HG02981 (cell line): ENCODE measurements around the gene RALA.

Source experiments
- ATAC-seq: cut with Tn5 transposase; IDR thresholded peaks from one replicate; pipeline ENCODE4 v1.9.1; 2021; ENCODE audit warnings: mild to moderate bottlenecking, moderate library complexity; ENCODE audit not compliant: unreplicated experiment

The RALA gene, protein sequence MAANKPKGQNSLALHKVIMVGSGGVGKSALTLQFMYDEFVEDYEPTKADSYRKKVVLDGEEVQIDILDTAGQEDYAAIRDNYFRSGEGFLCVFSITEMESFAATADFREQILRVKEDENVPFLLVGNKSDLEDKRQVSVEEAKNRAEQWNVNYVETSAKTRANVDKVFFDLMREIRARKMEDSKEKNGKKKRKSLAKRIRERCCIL

DNA sequence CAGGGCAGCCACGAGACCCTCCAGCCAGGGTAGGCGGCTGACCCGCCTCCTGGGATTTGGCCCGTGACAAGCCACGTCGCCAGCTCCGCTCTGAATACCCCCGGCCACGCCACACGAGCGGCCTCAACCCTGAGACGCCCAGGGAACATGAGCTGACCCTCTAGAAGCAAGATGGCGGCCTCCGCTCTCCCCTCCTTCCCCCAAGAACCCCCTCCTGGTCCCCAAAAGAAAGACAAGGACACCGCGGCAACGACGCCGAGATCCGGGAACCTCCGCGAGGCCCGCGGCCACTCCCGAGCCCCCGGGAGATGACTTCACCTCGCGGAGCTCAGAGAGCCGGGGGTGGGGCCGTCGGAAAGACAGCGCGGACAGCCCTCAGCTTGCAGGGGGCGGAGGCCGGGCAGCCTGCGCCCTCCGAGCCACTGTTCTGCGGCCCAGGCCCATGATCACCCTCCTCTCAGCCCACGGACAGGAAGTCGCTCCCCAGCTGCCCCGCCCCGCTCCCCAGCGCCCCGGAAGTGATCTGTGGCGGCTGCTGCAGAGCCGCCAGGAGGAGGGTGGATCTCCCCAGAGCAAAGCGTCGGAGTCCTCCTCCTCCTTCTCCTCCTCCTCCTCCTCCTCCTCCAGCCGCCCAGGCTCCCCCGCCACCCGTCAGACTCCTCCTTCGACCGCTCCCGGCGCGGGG, at the start of gene RALA:
Gene RALA (plus strand): TSS at position 526 of the 685 bp plus-strand sequence. CDS start 63,096 bp downstream, outside the sequence.
- ATAC-seq, result peak; percentile 93

DNA sequence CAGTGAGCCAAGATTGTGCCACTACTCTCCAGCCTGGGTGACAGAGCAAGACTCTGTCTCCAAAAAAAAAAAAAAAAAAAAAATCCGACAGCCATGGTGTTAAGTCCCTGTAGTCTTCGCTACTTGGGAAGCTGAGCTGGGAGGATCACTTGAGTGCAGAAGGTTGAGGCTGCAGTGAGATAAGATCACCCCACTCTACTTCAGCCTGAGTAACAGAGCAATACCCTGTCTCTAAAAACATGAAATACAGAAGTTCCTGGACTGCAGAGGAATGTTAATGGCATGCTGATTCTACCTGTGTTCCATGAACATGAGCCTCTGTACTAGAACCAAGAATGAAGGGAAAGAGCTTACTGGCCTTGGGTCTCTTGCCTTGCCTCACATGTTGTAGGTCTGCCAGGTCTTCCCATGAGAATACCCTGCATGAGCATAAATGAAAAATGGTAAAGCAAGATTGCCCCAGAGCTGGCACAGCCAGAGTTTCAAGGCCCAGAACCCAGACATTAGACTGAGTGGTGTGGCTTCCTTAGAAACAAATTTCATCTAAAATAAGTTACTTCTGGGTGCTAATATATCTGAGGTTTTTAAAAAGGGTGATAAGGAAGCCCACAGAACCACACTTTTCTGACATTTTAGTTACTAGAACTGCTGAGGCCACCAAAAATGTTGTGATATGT, 48.6 kb upstream of the RALA start:
- ATAC-seq, result no peak

DNA sequence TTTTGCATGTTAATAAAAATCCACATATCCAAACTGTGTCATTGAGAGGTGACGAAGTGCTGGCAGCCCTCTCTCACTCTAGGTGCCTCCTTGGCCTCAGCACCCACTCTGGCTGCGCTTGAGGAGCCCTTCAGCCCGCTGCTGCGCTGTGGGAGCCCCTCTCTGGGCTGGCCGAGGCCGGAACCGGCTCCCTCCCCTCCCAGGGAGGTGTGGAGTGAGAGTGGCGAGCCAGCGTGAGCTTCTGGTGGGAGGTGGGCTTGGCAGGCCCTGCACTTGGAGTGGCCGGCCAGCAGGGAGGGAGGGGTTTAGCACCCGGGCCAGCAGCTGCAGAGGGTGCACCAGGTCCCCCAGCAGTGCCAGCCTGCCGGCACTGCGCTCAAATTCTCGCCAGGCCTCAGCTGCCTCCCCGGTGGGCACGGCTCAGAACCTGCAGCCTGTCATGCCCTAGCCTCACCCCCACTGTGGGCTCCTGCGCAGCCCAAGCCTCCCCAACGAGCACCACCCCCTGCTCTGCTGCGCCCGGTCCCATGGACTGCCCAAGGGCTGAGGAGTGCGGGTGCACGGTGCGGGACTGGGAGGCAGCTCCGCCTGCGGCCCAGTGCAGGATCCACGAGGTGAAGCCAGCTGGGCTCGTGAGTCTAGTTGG, 46.0 kb upstream of the RALA start:
- ATAC-seq, result no peak

DNA sequence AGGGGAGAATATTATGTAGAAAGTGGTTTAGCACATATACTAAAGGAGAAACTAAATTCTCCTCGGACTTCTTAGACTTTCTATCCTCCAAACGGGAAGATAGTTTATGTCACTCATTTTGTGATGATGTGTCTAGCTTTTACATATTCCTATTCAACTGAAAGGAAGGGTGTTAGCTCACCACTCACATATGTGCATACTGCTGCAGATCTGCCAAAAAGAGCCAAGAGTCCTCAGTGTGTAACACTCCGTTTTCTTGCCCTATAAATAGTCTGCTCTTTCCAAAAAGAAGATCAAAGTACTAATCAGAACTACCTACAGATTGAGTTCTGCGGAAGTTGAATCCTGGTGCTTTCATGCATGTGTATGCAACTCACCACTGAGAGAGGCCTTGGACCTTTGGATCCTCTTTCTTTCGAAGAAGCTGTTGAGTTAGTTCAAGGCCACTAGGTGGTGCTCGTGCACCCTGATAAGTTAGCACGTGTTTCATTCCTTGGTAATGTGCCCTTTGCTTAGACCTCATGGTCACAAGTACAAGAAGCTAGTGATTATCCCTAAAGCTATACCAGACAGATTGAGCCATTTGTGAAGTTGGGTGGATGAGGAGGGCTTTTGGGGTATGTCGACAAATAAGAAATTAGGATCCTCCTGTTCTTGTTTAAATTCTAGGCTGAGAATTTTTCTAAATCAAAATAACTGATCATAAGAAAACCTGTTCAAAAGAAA, 43.1 kb upstream of the RALA start:
- ATAC-seq, result peak; percentile 90

DNA sequence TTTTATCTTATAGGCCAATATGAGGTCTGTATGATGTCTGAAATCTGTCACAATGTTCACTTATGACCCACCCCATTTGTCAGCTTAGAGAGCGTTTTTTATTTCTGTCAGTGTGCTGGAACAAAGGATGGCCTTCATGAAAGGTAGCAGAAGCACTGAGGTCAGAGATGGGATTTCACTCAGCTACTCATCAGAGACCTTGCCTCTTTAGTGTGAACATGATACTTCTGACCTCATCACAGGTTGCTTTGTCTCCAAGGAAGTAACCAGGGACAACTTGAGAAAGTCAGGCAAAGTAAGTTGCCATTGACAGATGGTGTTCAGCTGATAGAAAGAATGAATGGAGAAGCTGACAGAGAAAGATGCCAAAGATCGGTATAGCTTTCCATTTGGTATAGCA, 40.8 kb upstream of the RALA start:
- ATAC-seq, result no peak

DNA sequence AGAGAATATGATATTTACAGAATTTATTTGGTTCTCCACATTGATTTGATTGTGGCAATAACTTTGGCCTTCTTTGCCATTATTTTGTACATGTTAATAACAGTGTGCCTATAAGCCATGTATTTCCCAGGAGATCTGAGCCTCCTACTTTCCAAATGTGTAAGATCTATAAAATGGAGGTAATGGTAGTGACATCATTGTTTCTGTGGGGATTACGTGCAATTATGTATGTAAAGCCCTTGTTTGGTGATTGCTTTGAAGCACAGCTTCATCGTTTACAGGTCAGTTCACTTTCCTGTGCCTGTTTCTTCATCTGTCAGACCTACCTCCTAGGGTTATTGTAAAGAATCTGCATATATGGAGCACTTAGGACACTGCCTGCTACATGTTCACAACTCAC, 39.8 kb upstream of the RALA start:
- no peak for ATAC-seq

DNA sequence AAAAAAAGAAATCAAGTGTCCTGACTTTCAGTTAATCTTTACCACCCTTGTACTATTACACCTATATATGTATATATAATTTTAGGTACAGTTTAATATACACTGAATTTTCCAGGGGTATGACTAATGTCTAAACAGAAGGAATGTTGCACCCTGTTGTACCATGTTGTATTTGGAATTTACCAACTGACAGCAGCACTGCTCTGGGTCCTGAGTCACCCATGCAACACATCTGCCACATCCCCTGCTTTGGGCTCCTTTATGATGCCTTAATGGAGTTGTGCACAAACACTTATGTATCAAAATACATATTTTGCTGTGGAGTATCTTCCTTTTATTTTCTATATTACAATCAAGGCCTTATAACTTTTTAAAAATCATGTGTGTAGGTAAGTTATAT, 36.0 kb upstream of the RALA start:
- ATAC-seq, result no peak

DNA sequence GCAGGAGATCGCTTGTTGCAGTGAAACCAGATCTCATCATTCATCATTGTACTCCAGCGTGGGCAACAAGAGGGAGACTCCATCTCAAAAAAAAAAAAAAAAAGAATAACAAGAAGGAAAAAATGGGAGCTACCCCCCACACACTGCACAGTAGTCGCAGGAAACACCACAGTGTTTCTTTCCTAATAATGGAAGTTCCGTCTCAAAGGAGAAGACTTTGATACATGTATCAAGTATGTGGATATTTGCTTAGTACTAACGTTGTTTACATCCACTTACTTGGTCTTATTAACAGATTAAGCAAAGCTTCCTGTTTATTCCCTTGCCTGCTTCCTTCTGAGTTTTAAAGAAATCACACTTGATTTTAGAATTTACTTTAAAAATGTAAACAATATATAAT, 35.0 kb upstream of the RALA start:
- no peak for ATAC-seq

DNA sequence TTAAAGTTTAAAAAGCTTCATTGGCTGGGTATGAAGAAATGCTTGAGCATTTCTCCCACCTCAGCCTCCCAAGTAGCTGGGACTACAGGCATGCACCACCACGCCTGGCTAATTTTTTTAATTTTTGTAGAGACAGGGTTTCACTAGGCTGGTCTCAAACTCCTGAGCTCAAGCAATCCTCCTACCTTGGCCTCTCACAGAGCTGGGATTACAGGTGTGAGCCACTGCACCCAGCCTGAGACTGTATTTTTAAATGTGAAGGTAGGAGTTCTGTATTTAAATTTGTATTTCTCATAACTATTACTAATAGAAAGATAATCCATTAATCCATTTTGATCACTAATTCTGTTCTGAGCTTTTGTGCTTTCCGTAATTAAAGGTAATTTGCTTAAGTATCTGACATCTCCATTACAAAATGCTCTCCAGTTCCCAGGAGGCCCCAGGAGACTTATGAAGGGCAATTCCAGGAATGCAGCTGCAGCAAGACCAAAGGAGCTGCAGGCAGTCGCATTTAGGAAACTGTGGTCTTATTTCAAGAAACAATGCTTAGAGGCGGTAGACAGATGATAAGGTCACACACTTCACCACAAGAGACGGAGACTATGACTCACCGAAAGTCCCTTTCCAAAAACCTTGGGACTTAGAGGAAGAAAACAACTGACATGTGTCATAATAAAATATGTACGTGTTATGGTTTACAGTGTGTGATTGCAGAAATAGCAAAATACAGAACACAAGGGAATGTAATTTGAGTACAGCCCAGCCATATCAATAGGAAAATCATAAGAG, 33.9 kb upstream of the RALA start:
- peak; percentile 95 for ATAC-seq

DNA sequence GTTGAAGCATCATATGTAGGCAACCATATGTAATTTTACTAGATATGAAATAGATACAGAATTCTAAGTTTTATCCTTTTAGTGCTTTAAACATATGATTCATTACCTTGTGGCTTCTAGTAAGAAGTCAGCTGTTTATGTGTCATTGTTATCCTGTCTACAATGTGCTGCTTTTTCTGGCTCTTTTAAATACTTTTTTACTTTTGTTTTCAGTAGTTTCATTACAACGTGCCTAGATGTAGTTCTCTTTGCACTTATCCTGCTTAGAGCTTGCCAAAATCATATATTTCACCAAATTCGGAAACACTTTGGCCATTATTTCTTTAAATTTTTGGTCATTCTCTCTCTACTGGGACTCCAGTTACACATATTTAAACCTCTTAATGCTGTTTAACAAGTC, 30.8 kb upstream of the RALA start:
- ATAC-seq, result no peak

DNA sequence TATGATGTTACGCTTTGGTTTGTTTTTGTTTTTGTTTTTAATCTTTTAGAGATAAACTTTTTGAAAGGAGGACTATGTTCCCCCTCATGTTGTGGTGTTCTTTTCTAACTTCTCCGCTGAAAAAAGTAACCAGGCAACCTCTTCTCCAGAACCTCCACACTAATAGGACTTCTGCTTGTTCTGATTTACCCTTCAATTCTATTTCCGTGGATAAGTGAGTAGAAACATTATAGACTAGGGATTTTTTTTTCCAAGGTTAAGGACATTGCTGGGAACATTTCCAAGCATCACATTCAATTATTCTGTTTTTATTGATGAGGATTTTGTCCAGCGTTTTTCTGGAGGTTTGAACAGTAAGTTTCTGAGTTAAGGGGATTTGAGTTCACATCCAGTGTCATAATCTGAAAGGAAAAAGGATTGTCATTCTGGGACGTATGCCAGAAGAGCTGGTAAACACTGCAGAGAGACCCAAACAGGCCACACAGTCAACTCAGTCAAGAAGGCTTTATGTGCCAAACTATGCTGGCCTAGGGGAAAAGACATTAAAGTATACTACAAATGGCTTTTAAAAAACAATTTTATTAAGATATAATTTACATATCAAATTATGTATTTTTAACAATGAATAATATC, 28.3 kb upstream of the RALA start:
- no peak for ATAC-seq

DNA sequence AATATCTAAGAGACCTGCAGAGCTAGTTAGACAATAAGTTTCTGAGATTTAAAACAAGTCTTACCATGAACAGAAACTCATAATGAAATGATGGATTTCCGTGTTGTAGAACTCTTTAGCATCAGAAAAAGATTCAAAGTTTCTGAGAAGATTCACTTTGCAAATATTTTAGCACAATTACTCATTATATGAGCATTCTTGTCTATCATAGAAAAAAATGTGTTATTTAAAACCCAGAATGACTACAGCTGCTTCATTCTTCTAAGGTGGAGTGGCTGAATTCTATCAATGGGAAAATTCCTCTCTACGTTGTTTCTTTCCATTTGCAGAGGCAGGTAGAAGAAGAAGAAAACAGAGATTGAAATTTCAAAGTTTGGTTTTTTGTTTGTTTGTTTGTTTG, 21.0 kb upstream of the RALA start:
- ATAC-seq, result no peak

DNA sequence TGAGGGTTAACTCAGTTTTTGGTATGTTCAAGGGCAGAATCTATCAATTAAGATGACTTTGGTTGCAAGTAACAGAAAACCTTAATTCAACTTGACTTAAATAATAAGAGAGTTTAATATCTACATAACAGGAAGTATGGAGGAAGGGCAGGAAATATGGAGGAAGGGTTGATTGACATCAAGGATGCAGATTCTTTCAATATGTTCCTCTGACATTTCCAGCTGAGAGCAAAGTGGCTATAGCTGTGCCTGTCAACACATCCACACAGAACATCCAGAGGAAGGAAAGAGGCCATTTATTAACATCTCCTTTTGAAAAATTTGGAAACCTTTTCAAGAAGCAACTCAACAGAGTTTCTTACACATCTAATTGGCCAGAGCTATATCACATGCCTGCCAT, 19.4 kb upstream of the RALA start:
- ATAC-seq, result no peak

DNA sequence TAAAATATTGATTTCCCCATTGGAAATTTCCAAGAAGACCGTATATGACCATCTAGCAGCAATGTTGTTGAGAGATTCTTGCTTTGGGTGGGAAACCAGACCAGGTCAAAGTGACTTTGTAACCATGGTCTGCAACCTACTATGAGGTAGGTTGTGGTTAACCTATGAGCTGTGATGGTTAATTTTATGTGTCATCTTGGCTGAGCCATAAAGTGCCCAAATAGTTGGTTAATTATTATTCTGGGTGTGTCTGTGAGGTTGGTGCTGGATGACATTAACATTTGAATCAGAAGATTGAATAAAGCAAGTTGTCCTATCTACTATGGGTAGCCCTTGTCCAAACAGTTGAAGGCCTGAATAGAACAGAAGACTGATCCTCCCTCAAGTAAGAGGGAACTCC, 18.3 kb upstream of the RALA start:
- ATAC-seq, result peak; percentile 86

DNA sequence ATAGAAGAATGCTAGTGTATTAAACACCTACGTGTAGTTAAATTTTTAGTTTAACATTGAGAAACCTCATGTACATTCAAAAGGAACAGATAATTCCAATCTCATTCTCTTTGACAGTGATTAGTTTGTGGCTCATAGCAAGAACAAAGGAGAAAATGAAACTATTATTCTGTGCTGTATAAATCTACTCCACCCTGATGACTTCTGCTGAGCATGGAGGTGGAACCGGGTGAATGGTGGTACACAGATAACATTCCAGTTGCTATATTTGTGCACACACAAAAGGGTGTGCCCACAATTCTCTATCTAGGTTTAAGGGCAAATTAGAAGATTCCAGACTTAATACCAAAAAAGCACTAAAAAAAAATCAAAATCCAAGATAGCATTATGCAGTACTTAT, 17.0 kb upstream of the RALA start:
- no peak for ATAC-seq

DNA sequence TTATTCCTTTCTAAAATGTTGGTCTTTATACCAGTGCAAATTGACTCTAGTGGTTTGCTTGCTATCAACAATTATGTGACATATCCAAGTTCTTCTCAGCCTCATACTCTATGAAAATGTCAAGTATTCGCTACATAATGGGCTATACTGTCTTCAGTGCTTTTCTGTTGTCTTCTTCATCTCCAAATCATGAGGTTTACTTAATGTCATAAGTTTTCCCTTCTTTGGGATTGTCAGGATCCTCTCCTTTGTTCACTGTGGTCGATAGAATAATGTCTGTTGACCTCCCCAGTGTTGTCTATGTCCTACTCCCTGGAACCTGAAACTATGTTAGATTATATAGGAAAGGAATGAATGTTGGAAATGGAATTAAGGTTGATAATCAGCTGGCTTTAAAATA, 16.4 kb upstream of the RALA start:
- ATAC-seq, result no peak

DNA sequence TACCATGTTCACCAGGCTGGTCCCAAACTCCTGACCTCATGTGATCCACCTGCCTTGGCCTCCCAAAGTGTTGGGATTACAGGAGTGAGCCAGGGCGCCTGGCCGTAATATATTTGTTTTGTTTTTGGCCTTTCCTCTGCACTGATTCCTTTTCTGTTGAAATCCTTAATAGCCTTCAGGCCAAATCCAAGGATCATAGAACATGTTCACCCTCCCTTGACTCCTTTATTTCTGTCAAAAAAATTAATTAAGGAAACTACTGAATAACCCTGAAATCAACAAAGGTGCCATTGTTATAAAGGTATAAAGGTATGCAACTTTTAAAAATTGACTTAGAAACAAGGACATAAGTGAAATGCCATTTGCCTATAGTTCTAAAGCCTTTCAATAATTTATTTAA, 15.5 kb upstream of the RALA start:
- ATAC-seq, result no peak

DNA sequence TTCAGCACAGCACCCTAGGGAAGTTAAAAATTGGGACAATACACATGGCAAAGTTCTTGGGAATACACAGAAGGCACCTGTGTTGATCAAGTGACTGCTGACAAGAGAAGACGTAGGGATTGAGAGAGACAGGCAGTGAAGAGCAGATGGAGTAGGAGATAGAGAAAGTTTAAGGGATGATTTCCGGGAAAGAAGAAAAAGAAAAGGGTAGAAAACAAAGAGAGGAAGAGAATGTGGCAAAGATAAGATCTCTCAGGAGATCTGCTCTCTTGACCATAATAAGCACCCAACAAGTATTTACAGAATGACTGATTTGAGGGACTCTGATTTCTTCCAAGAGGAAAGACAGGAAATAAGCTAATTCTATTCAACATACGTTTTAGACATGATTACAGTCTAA, 15.1 kb upstream of the RALA start:
- ATAC-seq, result no peak

DNA sequence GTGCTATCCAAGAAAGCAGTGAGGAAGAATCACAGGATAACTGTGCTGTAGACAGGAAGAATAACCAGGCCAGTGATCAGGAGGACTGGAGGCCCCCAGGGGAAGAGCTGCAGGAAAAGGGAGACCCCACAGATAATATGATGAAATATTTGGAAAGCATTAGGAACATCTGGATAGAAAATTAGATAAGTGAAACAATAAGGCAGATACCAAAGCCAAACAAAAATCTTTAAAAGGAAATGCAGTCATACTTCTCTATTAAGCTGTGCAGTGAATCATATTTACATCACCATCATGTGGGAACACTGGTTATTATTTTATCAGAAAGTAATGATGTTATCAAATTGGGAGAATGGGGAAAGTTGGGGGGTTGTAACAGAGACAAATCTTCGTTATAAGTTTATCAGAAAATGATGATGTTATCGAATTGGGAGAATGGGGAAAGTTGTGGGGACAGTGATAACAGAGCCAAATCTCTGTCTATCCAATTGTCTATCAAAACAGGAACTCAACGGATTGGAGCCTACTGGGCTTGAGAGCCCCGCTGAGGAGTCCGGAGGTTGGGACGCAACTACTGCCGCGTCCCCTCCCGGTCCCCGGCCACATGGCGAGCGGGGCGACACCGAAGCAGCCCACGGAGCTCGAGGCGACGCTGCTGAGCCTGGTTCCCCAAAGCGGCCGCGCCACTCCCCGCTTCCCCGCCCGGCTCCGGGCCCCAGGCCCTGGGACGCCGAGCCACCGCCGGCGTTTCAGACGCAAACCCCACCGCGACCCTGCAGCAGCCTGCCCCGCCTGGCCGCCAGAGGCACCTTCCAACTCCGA, 14.0 kb upstream of the RALA start:
- no peak for ATAC-seq
